Fibroblast of lung (primary cell): Measurements from ENCODE around the gene CLIC5.

Source experiments
- CTCF ChIP-seq, 2 donors: IDR thresholded peaks in 1 of 2; conservative IDR thresholded peaks in 1 of 2; 1 replicate in 1 of 2; 2 replicates in 1 of 2; pipeline ENCODE4 v1.5.1; 2011 to 2012; ENCODE audit warnings: low read length in 2 of 2, control low read depth in 1 of 2, inconsistent platforms in 1 of 2, low read depth in 1 of 2, mild to moderate bottlenecking in 1 of 2
- EZH2 ChIP-seq: IDR thresholded peaks from 2 replicates; pipeline ENCODE4 v1.5.1; 2012; ENCODE audit warnings: low read length, control low read depth, mild to moderate bottlenecking; ENCODE audit errors: missing control alignments

- no peak for TF ChIP-seq EZH2
- no peak for TF ChIP-seq CTCF (conservative IDR thresholded peaks at IDR 0.05 in 1 of 2, IDR thresholded peaks at IDR 0.05 in 1 of 2; ENCODE audit: low read depth in 1 of 2, low read length in 2 of 2)
Measured at GRCh38 chr6:45966797-45967196, 48.9 kb downstream of the CLIC5 start.
